ENCODE data around the gene METRN.
"Not testable (repeated sequence)": the region's sequence is repeated elsewhere in the genome, so short reads cannot be mapped to it uniquely, and the experiment has no call there.

Gene METRN

DNA sequence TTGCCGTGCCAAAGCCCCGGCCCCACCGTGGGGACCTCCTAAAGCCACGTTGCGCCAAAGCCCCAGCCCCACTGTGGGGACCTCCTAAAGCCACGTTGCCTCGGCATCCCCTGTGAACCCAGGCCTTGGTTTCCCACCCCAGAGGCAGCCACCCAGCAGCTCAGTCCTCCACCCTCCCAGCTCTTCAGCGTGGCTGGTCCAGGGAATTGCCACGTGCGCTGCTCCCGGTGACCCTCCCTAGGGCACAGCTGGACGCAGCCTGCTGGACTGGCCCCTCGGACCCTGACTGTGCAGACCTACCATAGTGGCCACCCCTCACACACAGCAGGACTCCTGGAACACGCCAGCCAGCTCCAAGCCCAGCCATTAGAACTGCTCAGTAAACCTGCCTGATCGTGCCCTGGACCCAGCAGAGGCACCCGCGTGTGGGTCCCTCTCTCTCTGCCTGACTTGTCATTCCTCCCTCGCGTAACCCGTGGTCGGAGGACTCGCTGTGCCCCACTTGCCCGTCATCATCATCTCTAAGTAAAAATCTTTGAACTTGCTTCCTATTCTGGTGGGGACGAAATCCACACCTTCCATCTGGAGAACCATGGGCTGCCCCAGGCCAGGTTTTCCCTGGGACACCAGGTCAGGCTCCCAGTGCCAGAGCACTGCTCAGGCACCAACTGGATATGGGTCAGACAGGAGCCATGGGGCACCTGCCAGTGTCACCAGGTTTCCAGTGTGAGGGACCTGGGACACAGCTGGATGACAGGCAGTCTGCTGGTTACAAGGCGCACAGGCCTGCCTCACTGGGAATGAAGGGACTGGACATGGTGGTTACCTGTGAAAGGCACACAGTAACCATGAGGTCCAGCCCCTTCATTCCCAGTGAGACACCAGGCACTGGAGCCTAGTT lies 20.3 kb downstream of the METRN start:
- DNase-seq (ENCODE audit: low read depth): no peak

- DNase-seq (ENCODE audit: low read depth): no peak
These were observed 21.1 kb downstream of the METRN start for GRCh38 chr16:735982-736453.

DNA sequence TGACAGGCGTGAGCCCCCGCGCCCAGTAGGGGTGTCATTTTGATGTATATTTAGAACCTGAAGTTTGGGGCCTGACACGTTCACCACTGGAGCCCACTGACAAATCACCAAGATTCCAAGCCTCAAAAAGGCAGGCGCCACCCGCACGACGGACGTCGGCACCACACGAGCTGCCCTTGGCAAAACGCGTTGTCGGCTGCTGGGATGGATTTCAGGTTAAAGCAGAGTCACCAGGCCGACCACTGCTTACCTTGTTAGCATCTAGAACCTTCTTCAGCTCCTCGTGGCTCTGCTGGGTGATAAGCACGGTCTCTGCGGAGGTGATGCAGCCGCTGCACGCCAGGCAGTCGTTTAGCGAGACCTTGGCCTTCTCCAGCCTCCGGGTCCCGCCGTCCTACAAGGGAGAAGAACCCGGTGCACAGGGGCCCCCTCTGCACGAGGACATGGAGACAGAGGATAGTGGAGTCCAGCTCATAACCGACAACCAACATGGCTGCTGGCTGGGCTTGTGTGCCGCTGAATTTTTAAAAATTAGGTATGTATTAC lies 22.1 kb downstream of the METRN start:
- DNase-seq (ENCODE audit: low read depth): no peak

DNA sequence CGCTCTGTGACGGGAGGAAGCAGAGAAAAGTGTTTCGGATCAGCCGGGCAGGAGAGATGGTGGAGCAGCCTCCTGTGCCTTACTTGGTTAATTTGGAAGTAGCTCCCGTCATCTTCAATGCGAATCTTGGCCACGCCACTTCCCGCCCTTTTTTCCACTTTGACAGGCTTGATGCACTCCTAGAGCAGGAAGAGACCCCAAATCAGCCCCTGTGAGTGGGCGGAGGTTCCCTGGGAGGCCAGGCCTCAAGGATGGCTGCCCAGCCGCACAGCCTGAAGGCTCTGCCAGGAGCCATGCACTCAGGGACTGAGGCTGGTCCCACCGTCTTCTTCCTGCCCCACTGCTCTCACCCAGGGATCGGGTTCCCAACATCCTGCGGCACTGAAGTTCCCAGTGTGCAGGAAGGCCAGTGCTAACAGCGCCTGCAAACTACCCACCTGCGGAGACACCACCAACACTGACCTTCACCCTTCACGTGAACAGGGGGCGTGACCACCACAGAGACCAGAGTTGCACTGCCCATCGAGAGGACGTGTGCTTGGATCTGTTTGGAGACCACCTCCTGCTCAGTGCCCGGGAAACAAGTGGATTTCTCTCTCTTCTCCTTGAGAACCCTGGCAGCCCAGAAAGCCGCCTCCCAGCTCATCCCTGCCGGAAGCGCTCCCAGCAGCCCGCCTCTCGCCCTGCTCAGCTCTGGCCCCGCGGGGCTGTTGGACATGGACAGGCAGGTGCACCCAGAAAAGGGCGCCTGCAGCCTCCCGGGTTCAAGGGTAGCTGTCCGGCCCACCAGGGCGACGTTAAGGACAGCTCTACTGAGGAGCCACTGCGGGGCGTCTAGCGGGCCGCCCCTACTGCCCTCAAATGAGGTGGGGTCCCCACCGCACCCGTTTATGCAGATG lies 24.9 kb downstream of the METRN start:
- DNase-seq (ENCODE audit: low read depth): no peak

GRCh38 chr16:740459-740763 lies 25.5 kb downstream of the METRN start:
- DNase-seq (ENCODE audit: low read depth): no peak

DNA sequence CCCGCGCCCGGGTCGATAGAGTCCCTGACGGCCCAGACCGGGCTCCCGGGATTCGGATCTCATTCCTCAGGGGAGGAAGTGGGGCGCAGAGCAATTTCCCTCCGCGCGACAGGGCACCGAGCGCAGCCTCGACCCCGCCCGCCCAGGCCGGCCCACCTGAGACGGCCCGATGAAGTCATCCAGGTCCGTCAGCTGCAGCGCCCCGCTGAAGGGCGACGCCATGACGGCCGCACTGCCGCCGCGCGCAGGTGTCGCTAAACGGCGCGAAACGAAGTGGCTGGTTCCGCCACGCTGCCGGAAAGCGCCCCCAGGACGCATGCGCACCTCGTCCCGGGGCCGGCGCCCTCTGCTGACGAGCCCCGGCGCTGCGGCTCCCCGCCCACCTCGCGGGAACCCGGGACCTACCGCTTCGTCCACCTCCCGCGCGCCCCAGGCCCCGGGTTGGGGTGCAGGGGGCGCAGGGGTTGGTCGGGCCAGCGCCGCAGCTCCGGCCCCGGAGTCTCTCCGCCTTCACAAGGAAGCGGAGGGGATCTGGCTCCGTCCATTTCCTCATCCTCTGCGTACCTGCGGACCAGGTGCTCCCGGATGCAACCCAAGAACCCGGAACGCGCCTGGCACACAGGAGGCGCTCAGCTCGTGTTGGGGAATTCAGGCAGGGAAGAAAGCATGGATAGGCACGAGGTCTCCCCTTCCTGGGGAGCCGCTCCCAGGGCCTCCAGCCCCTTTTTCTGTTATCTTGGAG lies 26.0 kb downstream of the METRN start, which contains the start of gene CIAO3:
CIAO3 (minus strand) TSS at position 234 of the 742 bp plus-strand sequence; CDS start at position 222, 12 bp downstream.
- peak; percentile 91 for DNase-seq (ENCODE audit: low read depth)

GRCh38 chr16:741986-742629 lies 27.2 kb downstream of the METRN start:
- no peak for DNase-seq (ENCODE audit: low read depth)

DNA sequence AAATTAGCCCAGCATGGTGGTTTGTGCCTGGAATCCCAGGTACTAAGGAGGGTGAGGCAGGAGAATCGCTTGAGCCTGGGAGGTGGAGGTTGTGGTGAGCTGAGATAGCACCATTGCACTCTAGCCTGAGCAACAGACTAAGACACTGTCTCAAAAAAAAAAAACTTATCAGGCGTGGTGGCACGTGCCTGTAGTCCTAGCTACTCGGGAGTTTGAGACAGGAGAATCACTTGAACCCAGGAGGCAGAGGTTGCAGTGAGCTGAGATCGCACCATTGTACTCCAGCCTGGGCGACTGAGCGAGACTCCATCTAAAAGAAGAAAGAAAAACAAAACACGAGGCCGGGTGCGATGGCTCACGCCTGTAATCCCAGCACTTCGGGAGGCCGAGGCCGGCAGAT lies 28.0 kb downstream of the METRN start:
- DNase-seq (ENCODE audit: low read depth): not testable (repeated sequence)

DNA sequence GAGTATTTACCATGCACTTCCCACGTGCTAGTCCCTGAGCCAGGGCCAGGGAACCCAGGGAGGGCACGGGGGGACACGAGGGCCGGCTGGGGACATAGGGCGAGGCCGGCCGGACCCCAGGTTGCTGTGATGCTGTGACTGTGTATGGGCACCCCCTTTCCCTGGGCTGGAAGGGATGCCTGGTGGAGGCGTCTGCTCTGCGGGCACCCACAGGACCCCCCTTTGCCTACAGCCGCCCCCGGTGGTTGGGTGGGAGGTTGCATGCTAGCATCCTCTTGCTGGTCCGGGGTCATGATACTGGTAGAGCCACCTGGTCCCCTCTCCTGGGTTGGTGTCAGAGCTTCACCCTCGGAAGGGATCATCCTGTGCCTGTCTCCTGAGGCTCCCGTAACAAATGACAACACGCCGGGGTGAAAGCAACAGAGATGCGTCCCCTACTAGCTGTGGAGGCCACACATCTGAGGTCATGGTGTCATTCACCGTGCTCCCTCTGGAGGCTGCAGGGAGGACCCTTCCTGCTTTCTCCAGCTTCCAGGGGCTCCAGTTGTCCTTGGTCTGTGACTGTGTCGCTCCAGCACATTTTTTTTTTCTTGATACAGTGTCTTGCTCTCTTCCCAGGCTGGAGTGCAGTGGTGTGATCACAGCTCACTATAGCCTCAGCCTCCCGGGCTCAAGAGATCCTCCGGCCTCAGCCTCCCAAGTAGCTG lies 29.0 kb downstream of the METRN start:
- DNase-seq (ENCODE audit: low read depth): no peak

DNA sequence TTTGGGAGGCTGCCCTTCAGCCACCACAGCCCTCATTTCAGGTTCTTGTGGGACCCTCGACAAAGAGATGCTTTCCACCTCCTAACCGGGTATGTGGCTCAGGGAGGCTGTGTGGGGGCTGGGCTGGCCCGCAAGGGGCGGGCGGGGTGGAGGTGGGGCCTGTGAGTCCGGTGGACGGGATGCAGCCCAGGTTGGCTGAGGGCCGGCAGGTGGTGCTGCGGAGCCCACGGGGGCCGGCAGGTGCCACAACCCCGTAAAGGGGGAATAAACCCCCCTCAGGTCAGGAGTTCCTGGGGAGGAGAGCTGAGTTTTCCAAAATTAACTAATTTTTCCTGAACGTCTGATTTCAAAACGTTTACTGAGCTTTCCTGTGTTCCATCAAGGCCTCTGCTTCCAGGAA lies 30.8 kb downstream of the METRN start:
- DNase-seq (ENCODE audit: low read depth): no peak

- DNase-seq (ENCODE audit: low read depth): no peak
These were observed 31.7 kb downstream of the METRN start for GRCh38 chr16:746637-747036.

GRCh38 chr16:747978-748746 lies 33.2 kb downstream of the METRN start:
- DNase-seq (ENCODE audit: low read depth): no peak

DNA sequence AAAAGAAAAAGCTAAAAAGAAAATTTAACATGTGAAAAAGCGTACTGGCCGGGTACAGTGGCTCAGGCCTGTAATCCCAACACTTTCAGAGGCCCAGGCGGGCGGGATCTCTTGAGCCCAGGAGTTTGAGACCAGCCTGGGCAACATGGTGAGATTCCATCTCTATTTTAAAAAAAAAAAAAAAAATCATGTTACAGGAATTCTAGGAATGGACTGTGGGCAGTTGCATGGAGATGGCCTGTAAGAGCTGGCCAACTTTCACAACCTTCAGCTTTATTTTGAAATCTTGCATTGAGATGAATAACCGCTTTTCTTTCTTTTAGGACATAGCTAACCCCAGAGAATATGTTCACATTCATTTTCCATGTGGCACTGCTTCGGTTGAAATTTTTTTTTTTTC lies 34.1 kb downstream of the METRN start:
- DNase-seq (ENCODE audit: low read depth): peak; percentile 78

DNA sequence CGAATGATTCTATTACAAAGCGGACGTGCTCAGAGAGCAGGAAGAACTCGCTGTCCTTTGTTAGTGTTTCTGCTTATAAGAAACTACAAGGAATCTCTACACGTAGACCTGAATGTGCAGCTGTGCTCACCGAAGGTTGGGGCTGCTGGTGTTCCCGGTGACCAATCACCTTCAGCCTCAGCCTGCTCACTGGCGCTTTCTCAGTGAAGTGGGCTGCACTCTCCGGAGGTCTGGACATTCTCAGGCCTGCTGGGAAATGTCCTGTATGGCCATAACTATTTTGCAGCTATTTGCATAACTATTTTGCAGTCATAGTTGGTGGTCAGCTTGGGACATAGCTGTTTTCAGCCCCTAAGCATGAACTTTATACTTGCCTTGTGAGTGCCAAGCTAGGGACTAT lies 35.6 kb downstream of the METRN start:
- DNase-seq (ENCODE audit: low read depth): no peak

GRCh38 chr16:751152-752006 lies 36.5 kb downstream of the METRN start:
- DNase-seq (ENCODE audit: low read depth): no peak

DNA sequence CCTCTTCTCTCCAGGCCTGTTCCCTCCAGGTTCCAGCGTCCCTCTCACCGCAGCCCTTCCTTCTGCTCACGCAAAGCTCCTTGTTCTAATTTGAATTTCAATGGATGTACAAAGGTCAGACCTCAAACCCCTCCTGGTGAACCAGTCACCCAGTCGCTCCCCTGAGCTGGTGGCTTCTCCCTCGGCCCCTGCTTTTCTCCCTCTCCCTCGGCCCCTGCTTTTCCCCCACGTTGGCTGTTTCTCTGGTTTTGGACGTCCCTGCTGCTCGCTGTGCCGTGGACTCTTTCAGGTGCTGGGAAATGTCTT lies 37.0 kb downstream of the METRN start:
- DNase-seq (ENCODE audit: low read depth): no peak

GRCh38 chr16:754121-754607 lies 39.2 kb downstream of the METRN start:
- DNase-seq (ENCODE audit: low read depth): not testable (repeated sequence)

- DNase-seq (ENCODE audit: low read depth): no peak
These were observed 39.7 kb downstream of the METRN start for GRCh38 chr16:754656-755055.

GRCh38 chr16:756428-756827 lies 41.5 kb downstream of the METRN start:
- no peak for DNase-seq (ENCODE audit: low read depth)

All from iris pigment epithelial cell (primary cell).